GM21737 (cell line): Measurements from ENCODE around the gene USP46.

Experiments used
- ATAC-seq: cut with Tn5 transposase; IDR thresholded peaks from one replicate; pipeline ENCODE4 v1.9.1; 2021; ENCODE audit warnings: mild to moderate bottlenecking, moderate library complexity; ENCODE audit not compliant: unreplicated experiment

The USP46 gene

DNA sequence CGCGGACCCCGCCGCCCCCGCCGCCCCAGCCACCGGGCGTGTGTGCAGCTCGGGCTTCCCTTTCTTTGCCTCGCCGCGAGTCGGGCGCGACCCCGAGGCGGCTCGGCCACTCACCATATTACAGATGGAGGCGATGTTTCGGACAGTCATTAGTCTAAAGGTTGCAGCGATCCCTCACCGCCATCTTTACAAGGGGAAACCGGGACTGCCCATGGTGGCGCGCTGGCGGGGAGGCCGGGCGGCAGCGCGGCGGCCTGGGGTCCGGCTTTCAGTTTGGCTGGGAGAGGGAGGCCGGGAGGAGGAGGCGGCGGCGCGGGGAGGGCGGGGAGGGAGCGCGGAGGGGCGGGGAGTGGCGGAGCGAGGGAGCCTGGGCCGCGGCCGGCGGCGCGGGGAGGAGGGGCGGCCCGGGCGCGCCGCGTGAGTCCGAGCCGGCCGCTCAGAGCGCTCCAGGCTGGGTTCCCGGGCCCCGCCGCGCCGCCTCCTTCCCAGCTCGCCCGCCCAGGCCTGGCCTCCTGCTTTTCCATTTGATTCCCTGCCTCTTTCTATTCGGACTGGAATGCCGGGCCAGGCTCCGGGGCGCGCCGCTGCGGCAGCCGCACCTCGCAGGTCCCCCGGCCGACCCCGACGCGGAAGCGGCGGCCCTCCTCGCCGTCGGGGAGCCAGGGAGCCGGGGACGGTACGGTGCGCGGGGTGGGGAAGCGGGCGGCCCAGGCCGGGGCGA is at the start of gene USP46:
TSS of gene USP46 (minus strand) at position 301 of the 721 bp plus-strand sequence. CDS start at position 150, 151 bp downstream.
- ATAC-seq, result peak; percentile 82

DNA sequence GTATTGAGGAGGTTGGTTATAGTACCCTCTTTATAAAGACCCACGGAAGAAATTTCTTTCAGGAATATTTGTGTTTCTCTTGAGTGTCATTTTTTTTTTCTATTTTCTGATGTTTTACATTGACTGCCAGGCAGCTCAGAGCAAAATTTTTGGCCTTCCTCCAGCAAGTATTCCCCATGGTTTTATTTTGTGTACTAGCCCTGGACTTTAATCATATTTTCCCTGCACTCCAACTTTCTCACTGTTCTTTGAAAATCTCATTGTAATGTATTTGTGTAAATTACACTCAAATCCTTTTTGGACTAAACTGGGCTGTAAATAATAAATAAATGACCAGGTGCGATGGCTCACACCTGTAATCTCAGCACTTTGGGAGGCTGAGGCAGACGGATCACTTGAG is 45.6 kb upstream of the USP46 start:
- no peak for ATAC-seq

- ATAC-seq, result no peak
Measured at GRCh38 chr4:52704133-52704532, 45.0 kb upstream of the USP46 start.

DNA sequence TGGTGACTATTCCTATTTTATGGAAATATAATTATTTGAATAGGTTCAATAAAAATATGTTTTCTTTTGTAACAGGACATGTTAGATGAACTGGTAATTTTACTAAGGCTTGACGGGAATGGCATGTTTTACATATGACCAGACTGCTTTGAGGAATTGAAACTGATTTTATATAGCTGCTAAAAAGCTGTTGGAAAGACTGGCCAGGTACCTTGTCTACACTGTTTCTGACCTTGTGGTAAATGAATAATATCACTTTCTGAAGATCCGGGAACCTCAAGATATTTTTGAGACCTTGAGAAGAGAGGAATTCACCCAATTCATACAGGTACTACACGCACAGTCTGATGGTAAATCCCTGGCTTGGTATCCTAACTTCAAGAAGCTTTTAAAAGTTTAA is 42.1 kb upstream of the USP46 start:
- ATAC-seq, result peak; percentile 95

- no peak for ATAC-seq
Measured at GRCh38 chr4:52694936-52695335, 35.8 kb upstream of the USP46 start.

DNA sequence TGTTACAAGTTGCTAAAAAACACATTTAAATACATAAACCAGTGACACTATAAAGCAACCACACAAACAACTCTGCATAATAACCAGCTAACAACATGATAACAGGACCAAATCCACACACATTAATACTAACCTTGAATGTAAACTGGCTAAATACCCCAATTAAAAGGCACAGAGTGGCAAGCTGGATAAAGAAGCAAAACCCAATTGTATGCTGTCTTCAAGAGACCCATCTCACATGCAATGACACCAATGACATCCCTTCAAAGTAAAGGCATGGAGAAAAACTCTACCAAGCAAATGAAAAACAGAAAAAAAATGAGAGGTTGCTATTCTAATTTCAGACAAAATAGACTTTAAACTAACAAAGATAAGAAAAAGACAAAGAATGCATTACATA is 34.4 kb upstream of the USP46 start:
- no peak for ATAC-seq

DNA sequence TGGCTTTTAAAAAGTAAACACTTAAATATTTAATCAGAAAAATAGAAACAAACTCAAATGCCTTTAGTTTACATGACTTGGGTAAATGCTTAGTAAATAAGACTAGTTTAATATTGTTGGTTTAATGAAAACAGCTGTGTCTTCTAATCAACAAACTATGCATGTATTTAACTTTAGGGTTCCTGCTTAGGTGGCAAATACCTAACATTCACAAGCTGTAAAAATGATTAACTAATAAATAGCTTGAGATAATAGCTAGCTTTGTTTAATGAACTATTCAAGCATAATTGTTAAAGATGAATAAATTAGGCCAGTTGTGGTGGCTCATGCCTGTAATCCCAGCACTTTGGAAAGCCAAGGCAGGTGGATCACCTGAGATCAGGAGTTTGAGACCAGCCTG is 30.0 kb upstream of the USP46 start:
- no peak for ATAC-seq

DNA sequence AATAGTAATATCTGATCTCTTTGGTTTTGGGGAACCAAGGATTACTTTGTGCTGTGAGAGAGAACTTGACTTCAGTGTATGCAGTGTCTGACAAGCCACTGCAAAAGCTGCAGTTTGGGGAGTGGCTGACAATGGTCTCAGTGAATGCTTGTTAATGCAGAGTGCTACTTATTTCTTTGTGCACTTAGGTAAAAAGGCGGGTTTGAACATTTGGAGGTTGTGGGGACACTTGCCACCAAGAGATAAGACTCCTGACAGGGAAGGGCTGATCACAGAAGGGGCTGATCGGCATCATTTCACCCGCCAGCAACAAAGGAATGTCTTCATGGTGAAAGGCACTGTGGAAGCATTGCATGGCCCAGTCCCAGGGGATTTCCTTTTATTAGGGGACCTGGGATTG is 28.6 kb upstream of the USP46 start:
- ATAC-seq, result no peak

DNA sequence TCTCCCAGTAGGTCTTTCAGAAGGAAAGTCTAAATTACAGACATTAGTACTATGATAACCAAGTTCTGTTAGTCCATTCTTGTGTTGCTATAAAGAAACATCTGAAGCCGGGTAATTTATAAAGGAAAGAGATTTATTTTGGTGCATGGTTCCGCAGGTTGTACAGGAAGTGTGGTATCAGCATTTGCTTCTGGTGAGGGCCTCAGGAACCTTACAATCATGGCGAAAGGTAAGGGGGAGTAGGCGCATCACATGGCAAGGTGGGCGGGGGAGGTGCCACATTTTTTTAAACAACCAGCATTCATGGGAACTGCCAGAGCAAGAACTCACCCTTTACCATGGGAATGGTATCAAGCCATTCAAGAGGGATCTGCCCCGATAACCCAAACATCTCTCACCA is 26.2 kb upstream of the USP46 start:
- no peak for ATAC-seq

GRCh38 chr4:52684896-52685295 is 25.8 kb upstream of the USP46 start:
- ATAC-seq, result no peak

- no peak for ATAC-seq
Measured at GRCh38 chr4:52680381-52680780, 21.3 kb upstream of the USP46 start.

GRCh38 chr4:52676536-52676935 is 17.4 kb upstream of the USP46 start:
- ATAC-seq, result no peak

DNA sequence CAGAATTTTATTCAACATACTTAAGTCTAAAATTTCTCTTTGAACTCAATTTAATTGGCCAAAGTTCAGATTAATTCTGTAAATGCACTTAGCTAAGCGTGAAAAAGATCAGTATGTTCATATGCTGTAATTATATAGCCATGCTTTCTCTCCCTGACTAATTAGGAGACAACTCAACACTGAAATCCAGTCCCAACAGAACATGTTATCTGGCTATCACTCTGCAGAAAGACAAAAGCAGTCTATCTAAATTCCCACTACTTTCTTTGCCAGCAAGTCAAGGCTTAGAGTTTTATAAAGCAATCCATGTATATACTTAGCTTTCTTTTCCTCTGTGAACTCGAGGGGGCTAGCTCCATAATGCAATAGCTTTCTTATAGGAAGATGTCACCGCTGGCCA is 16.0 kb upstream of the USP46 start:
- no peak for ATAC-seq

- no peak for ATAC-seq
Measured at GRCh38 chr4:52670739-52671138, 11.6 kb upstream of the USP46 start.

- ATAC-seq, result no peak
Measured at GRCh38 chr4:52670121-52670520, 11.0 kb upstream of the USP46 start.

DNA sequence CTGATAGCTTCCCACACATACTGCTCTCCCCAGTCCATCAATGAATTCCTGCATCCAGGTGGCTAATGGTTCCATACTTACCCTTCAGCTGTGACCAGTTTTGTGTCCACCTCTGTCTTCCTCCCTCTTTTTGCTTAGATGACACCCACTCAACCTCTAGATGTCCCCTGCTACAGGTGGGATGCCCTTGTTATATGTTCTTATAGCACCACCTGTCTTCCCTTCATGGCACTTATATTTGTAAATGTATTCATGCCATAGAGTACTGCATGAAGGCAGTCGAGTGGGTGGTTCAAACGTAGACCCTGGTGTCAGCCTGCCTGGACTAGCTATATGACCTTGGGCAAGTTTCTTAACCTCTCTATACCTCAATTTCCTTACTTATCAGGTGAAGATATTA is 6.5 kb upstream of the USP46 start:
- ATAC-seq, result no peak

- no peak for ATAC-seq
Measured at GRCh38 chr4:52664479-52664878, 5.4 kb upstream of the USP46 start.

- ATAC-seq, result no peak
Measured at GRCh38 chr4:52661966-52662690, 3.0 kb upstream of the USP46 start.

- no peak for ATAC-seq
Measured at GRCh38 chr4:52660643-52661042, 1.5 kb upstream of the USP46 start.

GRCh38 chr4:52659722-52660261 is 691 bp upstream of the USP46 start:
- ATAC-seq, result peak; percentile 24

DNA sequence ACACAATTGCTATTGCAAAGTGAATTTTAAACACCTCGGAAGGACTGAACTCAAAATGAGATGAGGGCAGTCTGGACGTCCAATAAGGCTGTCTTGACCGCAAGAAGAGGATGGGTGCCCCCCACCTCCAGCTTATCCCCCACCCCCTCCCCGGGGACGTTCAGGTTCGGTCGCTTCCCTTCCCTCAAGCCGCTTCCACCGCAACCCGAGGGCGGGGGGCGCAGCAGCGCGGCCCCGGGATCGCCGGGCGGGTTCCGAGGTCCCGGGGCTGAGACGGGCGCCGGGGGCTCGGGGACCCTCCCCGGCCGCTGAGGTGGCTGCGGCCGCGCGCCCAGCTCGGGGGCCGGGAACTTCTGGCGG is 480 bp downstream of the USP46 start:
- peak; percentile 25 for ATAC-seq
